Forelimb muscle (tissue), 1 donor: ENCODE results near the gene TXLNB. TPM values are rescaled to one million over a fixed set of nuclear protein-coding genes. Genes with fewer than 3 reads are reported as not detected.

Source experiments
- DNase-seq: peaks from one replicate; pipeline ENCODE4 v3.0.0-alpha.2; 2013; ENCODE audit warnings: low read depth
- polyA plus RNA-seq: library from polyadenylated mRNA; unstranded; fragments of 120-200 nt; gene quantifications from one replicate; pipeline ENCODE4 v1.2.1, GENCODE V29; 2013; ENCODE audit not compliant: insufficient read length

Gene TXLNB
- polyA plus RNA-seq, 1 donor, result 137 TPM

- no peak for DNase-seq
Measured at GRCh38 chr6:139271056-139271455, 20.7 kb downstream of the TXLNB start.

GRCh38 chr6:139270249-139270648 is 21.5 kb downstream of the TXLNB start:
- DNase-seq, result no peak

GRCh38 chr6:139265512-139266190 is 26.1 kb downstream of the TXLNB start:
- DNase-seq, result no peak

- DNase-seq, result no peak
Measured at GRCh38 chr6:139262519-139263300, 29.1 kb downstream of the TXLNB start.

- DNase-seq, result no peak
Measured at GRCh38 chr6:139257821-139258398, 33.9 kb downstream of the TXLNB start.

GRCh38 chr6:139257291-139257690 is 34.5 kb downstream of the TXLNB start:
- no peak for DNase-seq

- DNase-seq, result no peak
Measured at GRCh38 chr6:139256087-139256486, 35.7 kb downstream of the TXLNB start.

- no peak for DNase-seq
Measured at GRCh38 chr6:139254196-139254595, 37.6 kb downstream of the TXLNB start.

GRCh38 chr6:139253656-139254055 is 38.1 kb downstream of the TXLNB start:
- DNase-seq, result no peak

GRCh38 chr6:139251691-139252390 is 40.0 kb downstream of the TXLNB start:
- no peak for DNase-seq

GRCh38 chr6:139251045-139251690 is 40.6 kb downstream of the TXLNB start:
- no peak for DNase-seq

- no peak for DNase-seq
Measured at GRCh38 chr6:139250296-139251044, 41.3 kb downstream of the TXLNB start.

GRCh38 chr6:139249395-139249794 is 42.4 kb downstream of the TXLNB start:
- no peak for DNase-seq

- DNase-seq, result no peak
Measured at GRCh38 chr6:139248911-139249310, 42.9 kb downstream of the TXLNB start.

- no peak for DNase-seq
Measured at GRCh38 chr6:139247618-139248017, 44.2 kb downstream of the TXLNB start.

GRCh38 chr6:139243536-139243935 is 48.3 kb downstream of the TXLNB start:
- no peak for DNase-seq

GRCh38 chr6:139242457-139243240 is 49.1 kb downstream of the TXLNB start:
- no peak for DNase-seq

- no peak for DNase-seq
Measured at GRCh38 chr6:139240161-139241010, 51.4 kb downstream of the TXLNB start.

- no peak for DNase-seq
Measured at GRCh38 chr6:139239064-139239463, 52.7 kb downstream of the TXLNB start.
